GM12872 (cell line): ENCODE data around the gene LOXHD1.

Experiments used
- TF ChIP-seq, protein P1 (sequence below): IDR thresholded peaks from 3 replicates; pipeline ENCODE4 v1.5.1; 2011; ENCODE audit warnings: low read depth, mild to moderate bottlenecking, low read length, moderate library complexity; ENCODE audit not compliant: insufficient read depth

LOXHD1 gene

GRCh38 chr18:46429130-46429529, 227.9 kb downstream of the LOXHD1 start:
- TF ChIP-seq, protein P1, sequence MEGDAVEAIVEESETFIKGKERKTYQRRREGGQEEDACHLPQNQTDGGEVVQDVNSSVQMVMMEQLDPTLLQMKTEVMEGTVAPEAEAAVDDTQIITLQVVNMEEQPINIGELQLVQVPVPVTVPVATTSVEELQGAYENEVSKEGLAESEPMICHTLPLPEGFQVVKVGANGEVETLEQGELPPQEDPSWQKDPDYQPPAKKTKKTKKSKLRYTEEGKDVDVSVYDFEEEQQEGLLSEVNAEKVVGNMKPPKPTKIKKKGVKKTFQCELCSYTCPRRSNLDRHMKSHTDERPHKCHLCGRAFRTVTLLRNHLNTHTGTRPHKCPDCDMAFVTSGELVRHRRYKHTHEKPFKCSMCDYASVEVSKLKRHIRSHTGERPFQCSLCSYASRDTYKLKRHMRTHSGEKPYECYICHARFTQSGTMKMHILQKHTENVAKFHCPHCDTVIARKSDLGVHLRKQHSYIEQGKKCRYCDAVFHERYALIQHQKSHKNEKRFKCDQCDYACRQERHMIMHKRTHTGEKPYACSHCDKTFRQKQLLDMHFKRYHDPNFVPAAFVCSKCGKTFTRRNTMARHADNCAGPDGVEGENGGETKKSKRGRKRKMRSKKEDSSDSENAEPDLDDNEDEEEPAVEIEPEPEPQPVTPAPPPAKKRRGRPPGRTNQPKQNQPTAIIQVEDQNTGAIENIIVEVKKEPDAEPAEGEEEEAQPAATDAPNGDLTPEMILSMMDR: no peak

DNA sequence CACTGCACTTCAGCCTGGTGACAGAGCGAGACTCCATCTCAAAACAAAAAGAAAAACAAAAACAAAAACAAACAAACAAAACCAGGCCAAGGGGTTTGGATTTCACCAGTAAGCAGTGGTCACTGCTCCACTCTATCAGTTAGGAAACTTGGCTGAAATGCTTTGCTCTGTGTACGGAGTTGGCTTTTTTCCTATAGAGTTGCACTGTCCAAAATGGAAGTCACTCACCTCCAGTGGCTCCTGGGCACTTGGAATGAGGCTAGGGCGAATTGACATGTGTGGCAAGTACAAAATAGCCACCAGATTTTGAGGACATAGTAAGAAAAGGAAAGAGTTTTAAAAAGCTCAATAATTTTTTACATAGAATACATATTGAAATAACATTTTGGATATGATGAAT, 228.7 kb downstream of the LOXHD1 start:
- TF ChIP-seq, protein P1: no peak

- TF ChIP-seq, protein P1: no peak
Measured at GRCh38 chr18:46427216-46427995, 229.6 kb downstream of the LOXHD1 start.
